ENCODE measurements around the gene NDUFAF4.
"Not testable (repeated sequence)": the region's sequence is repeated elsewhere in the genome, so short reads cannot be mapped to it uniquely, and the experiment has no call there.

Gene NDUFAF4

GRCh38 chr6:96886519-96886918 is 11.2 kb downstream of the NDUFAF4 start:
- DNase-seq (ENCODE audit: low read depth), result no peak
- TF ChIP-seq, protein P1, sequence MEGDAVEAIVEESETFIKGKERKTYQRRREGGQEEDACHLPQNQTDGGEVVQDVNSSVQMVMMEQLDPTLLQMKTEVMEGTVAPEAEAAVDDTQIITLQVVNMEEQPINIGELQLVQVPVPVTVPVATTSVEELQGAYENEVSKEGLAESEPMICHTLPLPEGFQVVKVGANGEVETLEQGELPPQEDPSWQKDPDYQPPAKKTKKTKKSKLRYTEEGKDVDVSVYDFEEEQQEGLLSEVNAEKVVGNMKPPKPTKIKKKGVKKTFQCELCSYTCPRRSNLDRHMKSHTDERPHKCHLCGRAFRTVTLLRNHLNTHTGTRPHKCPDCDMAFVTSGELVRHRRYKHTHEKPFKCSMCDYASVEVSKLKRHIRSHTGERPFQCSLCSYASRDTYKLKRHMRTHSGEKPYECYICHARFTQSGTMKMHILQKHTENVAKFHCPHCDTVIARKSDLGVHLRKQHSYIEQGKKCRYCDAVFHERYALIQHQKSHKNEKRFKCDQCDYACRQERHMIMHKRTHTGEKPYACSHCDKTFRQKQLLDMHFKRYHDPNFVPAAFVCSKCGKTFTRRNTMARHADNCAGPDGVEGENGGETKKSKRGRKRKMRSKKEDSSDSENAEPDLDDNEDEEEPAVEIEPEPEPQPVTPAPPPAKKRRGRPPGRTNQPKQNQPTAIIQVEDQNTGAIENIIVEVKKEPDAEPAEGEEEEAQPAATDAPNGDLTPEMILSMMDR (IDR thresholded peaks at IDR 0.05; ENCODE audit: control insufficient read depth, insufficient read depth, low read depth, low read length, missing control alignments), result no peak
- H3K4me3 ChIP-seq (ENCODE audit: control insufficient read depth, low read depth, low read length), result no peak overlapping the region

DNA sequence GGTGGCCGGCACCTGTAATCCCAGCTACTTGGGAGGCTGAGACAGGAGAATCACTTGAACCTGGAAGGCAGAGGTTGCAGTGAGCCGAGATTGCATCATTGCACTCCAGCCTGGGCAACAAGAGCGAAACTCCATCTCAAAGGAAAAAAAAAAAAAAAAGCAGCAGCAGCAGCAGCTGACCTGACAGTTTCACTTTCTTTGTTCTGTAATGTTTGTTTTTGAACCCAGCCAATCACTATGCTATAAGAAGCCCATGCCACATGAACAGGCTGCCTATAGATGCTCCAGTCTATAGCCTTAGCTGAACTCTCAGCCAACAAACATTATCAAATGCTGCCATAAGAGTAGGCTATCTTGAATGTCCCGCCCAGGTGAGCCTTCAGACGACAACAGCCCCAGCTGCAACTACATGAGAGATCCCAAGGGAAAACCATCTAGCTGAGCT is 12.5 kb downstream of the NDUFAF4 start:
- DNase-seq (ENCODE audit: low read depth); H3K4me3 ChIP-seq (ENCODE audit: control insufficient read depth, low read depth, low read length): not testable (repeated sequence)

DNA sequence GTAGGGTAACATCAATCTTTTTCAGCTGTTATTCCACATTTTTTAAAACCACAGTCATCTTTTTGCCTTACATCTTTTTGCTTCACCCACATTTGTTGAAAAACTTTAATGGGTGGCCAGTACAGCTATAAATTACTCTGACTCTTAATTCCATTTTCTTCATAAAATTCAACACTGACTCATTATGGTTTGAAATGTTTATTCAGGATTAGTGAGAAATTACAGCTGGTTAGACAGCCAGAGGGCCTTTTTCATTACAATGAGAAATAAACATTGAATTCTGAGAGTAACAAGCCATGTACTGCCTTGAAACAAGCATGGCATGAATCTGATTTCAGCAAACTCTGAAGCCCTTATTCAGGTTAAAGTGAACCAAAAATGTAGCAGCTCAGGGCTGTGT is 19.5 kb downstream of the NDUFAF4 start:
- TF ChIP-seq, protein P1 (IDR thresholded peaks at IDR 0.05; ENCODE audit: control insufficient read depth, insufficient read depth, low read depth, low read length, missing control alignments), result no peak
- no peak for DNase-seq (ENCODE audit: low read depth)
- no peak overlapping the region for H3K4me3 ChIP-seq (ENCODE audit: control insufficient read depth, low read depth, low read length)

GRCh38 chr6:96876886-96877545 is 20.7 kb downstream of the NDUFAF4 start:
- DNase-seq (ENCODE audit: low read depth), result no peak
- TF ChIP-seq, protein P1 (IDR thresholded peaks at IDR 0.05; ENCODE audit: control insufficient read depth, insufficient read depth, low read depth, low read length, missing control alignments), result no peak
- H3K4me3 ChIP-seq (ENCODE audit: control insufficient read depth, low read depth, low read length), result no peak overlapping the region

DNA sequence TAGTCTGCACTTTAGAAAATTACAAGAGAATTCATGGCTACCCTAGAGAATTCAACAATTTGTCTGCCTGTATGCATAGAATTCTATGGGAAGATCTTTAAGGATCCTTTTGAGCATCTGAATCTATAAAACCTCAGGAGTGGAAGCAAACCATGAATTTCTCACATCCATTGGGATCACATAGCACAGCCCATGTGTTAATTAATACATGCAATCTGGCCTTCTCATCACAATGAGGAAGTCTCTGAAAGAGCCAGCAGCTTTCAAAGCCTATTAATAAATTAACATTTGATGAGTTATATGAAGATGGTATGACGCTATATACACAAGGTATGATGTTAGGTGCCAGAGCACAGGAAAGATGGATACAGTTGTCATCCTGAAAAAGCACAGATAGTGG is 24.7 kb downstream of the NDUFAF4 start:
- DNase-seq (ENCODE audit: low read depth), result no peak
- H3K4me3 ChIP-seq (ENCODE audit: control insufficient read depth, low read depth, low read length), result no peak overlapping the region
- TF ChIP-seq, protein P1 (IDR thresholded peaks at IDR 0.05; ENCODE audit: control insufficient read depth, insufficient read depth, low read depth, low read length, missing control alignments), result no peak

- TF ChIP-seq, protein P1 (IDR thresholded peaks at IDR 0.05; ENCODE audit: control insufficient read depth, insufficient read depth, low read depth, low read length, missing control alignments), result no peak
- no peak overlapping the region for H3K4me3 ChIP-seq (ENCODE audit: control insufficient read depth, low read depth, low read length)
- DNase-seq (ENCODE audit: low read depth), result no peak
Observed at GRCh38 chr6:96865055-96865405, 32.7 kb downstream of the NDUFAF4 start.

DNA sequence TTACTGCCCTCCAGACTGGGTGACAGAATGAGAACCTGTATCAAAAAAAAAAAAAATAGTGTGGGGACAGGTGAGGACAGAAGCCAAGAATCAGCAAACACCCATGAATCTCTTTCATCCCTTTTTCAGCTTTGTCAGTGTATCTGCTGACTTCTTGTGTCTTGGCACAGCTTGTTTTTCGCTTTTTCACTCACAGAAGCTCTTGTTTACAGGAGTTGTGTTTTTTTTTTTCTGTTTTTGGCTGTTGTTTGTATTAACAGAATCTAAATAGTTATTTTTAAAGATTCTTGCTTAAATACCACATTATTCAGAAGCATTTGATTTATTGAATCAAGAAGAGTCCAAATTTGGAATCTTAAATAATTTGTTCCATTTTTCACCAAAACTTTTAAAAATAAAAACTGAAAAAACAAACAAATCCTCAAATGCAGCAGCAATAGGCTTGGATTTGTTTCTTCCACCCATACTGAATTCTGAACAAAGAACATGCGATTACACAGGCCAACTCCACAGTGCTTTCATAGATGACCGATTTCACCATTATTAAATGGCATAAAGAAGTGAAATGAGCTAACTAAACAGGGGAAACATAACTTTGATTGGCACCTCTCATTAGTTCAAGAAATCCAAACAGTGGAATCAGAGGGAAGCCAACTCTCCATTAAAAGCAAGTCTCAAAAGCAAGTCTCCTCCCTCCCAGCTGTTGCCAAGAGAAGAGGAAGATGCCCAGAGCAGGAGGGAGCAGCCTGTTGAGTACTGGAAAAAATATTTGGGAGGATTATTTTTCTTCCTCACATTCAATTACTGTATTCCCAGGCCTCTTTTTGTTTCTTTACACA is 33.3 kb downstream of the NDUFAF4 start:
- DNase-seq (ENCODE audit: low read depth), result no peak
- TF ChIP-seq, protein P1 (IDR thresholded peaks at IDR 0.05; ENCODE audit: control insufficient read depth, insufficient read depth, low read depth, low read length, missing control alignments), result no peak
- no peak overlapping the region for H3K4me3 ChIP-seq (ENCODE audit: control insufficient read depth, low read depth, low read length)
